Kidney (tissue), 14 donors: Measurements from ENCODE around the gene ADORA2A. TPM values are rescaled to one million over a fixed set of nuclear protein-coding genes. Genes with fewer than 3 reads are reported as not detected.

ENCODE experiments used
- DNase-seq, 5 donors: peaks; one replicate each; pipeline ENCODE4 v3.0.0-alpha.2; 2013 to 2020
- FAIRE-seq: peaks from 2 replicates; lab custom pipeline; 2012; peaks lifted over from hg19 to GRCh38; lab: Jason Lieb, UNC
- H3K27ac ChIP-seq, 2 donors: one replicate each; pipeline ENCODE4 v1.7.0; 2013; ENCODE audit warnings: low read depth in 2 of 2, low read length in 2 of 2, inconsistent platforms in 1 of 2
- H3K27me3 ChIP-seq: one replicate; pipeline ENCODE4 v1.7.1; 2013; ENCODE audit warnings: low read length, inconsistent platforms; ENCODE audit not compliant: control insufficient read depth, insufficient read depth
- H3K36me3 ChIP-seq, 3 donors: one replicate each; pipeline versions ENCODE4 v1.7.0 to v1.7.1; 2013; ENCODE audit warnings: low read length in 3 of 3, control low read depth in 1 of 3, inconsistent platforms in 1 of 3; ENCODE audit not compliant: insufficient read depth in 3 of 3, control insufficient read depth in 2 of 3
- H3K4me1 ChIP-seq, 3 donors: one replicate each; pipeline versions ENCODE4 v1.7.0 to v1.7.1; 2013; ENCODE audit warnings: low read length in 3 of 3, inconsistent platforms in 1 of 3, low read depth in 1 of 3; ENCODE audit not compliant: control insufficient read depth in 2 of 3, insufficient read depth in 2 of 3
- H3K4me3 ChIP-seq, 3 donors: one replicate each; pipeline versions ENCODE4 v1.7.0 to v1.8.1; 2013; ENCODE audit warnings: low read length in 3 of 3, control low read depth in 1 of 3, inconsistent platforms in 1 of 3
- H3K9ac ChIP-seq, 3 donors: one replicate each; pipeline versions ENCODE4 v1.7.0 to v1.7.1; 2013; ENCODE audit warnings: low read length in 3 of 3, control low read depth in 1 of 3, inconsistent platforms in 1 of 3
- H3K9me3 ChIP-seq, 3 donors: one replicate each; pipeline versions ENCODE4 v1.7.0 to v1.7.1; 2013; ENCODE audit warnings: low read length in 3 of 3, control low read depth in 1 of 3, inconsistent platforms in 1 of 3; ENCODE audit not compliant: control insufficient read depth in 2 of 3, insufficient read depth in 1 of 3
- intact Hi-C: fragments of 100-400 bp; cut with DNase I; formaldehyde crosslinking; loops from one replicate; pipeline ENCODE4 v1.11.1; 2022
- polyA plus RNA-seq: library from polyadenylated mRNA; stranded (reverse); fragments of 350-450 nt; fragmentation: Illumina TruSeq; extraction: RNeasy Lipid Tissue Mini Kit (QIAGEN cat#74804); gene quantifications from one replicate; pipeline ENCODE4 v1.2.3, GENCODE V29; 2014; ENCODE audit warnings: low read depth, low replicate concordance; ENCODE audit not compliant: insufficient read depth
- total RNA-seq: library from RNA; stranded (reverse); fragmentation: NEBNext Ultra II Directional; extraction: Animal tissue kit (Norgen Biotek cat#: 25700); gene quantifications from one replicate; pipeline ENCODE4 v1.2.1, GENCODE V29; 2021
- TF ChIP-seq, protein P1 (sequence below): IDR thresholded peaks from 3 replicates; pipeline ENCODE4 v1.5.1; 2012; ENCODE audit warnings: mild to moderate bottlenecking, moderate library complexity, borderline replicate concordance; ENCODE audit not compliant: insufficient read depth; ENCODE audit errors: extremely low read depth
- donor health status: control.
- donor health status: control.
- donor health status: control.
- donor health status: control.
- donor health status: control.
- donor health status: DM: yes; HTN: yes; CAD: no.
- donor health status: Normal renal cell carcinoma (clear cell type).

Gene ADORA2A
- total and polyA plus RNA-seq, 2 donors from 2014 or later, result 6.1 to 6.9 TPM

DNA sequence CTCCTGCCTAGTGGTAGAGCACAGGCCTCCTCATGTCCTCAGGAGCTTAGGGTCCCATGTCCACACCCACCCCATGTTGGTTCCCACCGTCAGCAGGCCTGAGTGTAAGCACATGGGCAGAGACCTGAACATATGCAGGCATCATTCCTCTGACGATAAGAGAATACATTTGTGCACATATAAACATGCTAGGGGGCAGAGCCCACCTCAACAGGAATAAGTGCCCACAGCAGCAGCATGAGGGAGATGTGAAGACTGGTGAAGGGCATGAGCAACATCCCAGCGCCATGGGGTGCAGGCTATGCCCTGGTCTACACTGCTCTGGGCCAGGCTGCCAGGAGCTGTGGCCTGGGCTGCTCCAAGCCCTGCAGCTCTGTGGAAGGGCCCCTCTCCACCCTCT, 16.9 kb downstream of the ADORA2A start:
- FAIRE-seq, result no peak

DNA sequence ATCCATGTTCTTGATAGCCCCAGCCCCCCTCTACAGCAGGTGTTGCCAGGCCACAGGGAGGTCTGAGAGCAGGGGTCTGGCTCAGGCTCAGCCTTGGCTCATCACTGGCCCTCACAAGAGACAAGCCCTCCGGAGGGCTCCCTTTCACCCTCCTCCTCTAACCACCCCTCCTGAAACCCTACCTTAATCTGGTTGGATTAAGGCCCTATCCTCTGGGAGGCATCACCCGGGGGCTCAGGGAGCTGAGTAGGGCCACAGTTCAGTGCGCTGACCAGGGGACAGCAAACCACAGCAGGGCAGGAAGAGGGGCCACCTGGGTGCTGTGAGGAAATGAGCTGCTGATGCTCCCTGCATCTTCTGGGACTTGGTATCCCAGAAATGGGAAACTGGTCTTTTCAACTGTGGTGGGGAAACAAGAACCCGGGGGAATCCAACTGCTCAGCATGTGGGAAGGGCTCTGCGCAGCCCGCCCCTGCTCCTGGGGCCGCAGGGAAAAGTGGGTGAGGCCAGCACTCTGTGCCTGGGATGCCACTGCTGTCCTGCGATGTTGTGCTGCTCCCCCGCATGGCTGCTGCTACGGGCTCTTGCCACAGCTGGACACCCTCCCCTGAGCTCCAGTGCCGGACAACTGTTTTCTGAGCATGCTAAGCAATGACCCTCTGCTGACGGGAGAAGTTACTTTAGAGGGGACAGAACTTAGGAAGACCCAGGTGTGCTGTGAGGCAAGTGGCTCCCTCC, 17.5 kb downstream of the ADORA2A start:
- H3K9ac ChIP-seq, result no peak overlapping the region
- peaks cover 0 to 2% (median 0%) of the 10 kb centered on the region in 3 donors for H3K4me1 ChIP-seq
- intact Hi-C loops, result no loop called here
- no peak overlapping the region for H3K4me3 ChIP-seq
- no peaks in the 10 kb centered on the region for H3K27me3 ChIP-seq
- DNase-seq, result peak; percentile 63 to 91 (median 89)
- no peaks in the 10 kb centered on the region for H3K9me3 ChIP-seq
- FAIRE-seq, result no peak
- TF ChIP-seq, protein P1, sequence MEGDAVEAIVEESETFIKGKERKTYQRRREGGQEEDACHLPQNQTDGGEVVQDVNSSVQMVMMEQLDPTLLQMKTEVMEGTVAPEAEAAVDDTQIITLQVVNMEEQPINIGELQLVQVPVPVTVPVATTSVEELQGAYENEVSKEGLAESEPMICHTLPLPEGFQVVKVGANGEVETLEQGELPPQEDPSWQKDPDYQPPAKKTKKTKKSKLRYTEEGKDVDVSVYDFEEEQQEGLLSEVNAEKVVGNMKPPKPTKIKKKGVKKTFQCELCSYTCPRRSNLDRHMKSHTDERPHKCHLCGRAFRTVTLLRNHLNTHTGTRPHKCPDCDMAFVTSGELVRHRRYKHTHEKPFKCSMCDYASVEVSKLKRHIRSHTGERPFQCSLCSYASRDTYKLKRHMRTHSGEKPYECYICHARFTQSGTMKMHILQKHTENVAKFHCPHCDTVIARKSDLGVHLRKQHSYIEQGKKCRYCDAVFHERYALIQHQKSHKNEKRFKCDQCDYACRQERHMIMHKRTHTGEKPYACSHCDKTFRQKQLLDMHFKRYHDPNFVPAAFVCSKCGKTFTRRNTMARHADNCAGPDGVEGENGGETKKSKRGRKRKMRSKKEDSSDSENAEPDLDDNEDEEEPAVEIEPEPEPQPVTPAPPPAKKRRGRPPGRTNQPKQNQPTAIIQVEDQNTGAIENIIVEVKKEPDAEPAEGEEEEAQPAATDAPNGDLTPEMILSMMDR, result no peak
- no peak overlapping the region for H3K27ac ChIP-seq
- peaks cover 0 to 4% (median 3%) of the 10 kb centered on the region in 3 donors for H3K36me3 ChIP-seq

More for the DNA sequence above, 16.9 kb downstream of the ADORA2A start:
- TF ChIP-seq, protein P1, result no peak
- DNase-seq, result peak in 1 of 5 donors; percentile 26
- H3K36me3 ChIP-seq, result peaks cover 0 to 4% (median 3%) of the 10 kb centered on the region in 3 donors
- H3K4me3 ChIP-seq, result no peak overlapping the region
- no peak overlapping the region for H3K27ac ChIP-seq
- H3K4me1 ChIP-seq, result peaks cover 0 to 2% (median 0%) of the 10 kb centered on the region in 3 donors
- H3K27me3 ChIP-seq, result no peaks in the 10 kb centered on the region
- intact Hi-C loops, result no loop called here
- H3K9me3 ChIP-seq, result no peaks in the 10 kb centered on the region
- no peak overlapping the region for H3K9ac ChIP-seq

DNA sequence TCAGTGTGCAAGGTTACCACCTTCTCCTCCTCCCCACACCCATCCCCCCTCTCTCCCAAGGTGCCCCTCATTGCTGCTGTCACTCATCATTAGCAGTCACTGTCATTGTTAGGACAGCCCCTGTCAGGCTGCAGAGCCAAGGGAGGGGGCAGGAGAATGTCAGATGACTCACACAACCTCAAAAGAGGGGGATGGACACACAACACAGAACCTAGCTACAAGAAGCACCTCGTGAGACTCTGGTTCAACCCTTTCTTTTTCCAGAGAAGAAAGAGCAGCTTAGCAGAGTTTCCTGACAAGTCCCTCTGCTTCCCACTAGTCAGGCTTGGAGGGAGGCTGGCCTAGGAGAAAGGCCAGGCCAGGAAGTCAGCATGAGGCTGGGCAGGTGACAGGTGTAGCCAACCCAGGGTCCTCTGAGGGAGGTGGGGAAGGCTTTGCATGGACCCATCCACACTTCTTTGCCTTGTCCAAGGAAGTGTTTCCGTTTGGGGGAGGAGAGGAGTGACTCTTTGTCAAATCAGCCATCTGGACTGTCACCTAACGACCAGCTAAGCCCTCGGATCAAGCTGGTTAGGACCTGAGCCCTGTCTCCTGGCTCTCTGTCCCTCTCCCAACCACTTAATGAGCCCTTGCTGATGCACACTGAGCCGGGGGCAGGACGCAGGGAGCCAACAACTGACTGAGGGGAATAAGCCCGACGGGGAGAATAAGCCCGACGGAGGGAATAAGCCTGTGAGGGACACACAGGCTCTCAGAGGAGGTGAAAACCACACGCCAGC, 18.3 kb downstream of the ADORA2A start:
- FAIRE-seq, result no peak
- no peak overlapping the region for H3K9ac ChIP-seq

More for the DNA sequence above, 18.3 kb downstream of the ADORA2A start:
- Histone ChIP-seq H3K9me3 (no peaks in the 10 kb centered on the region), H3K36me3 (peaks cover 0 to 4% (median 3%) of the 10 kb centered on the region in 3 donors), H3K27me3 (no peaks in the 10 kb centered on the region), H3K4me1 (peaks cover 0 to 2% (median 0%) of the 10 kb centered on the region in 3 donors), H3K27ac (no peak overlapping the region), H3K4me3 (no peak overlapping the region)
- TF ChIP-seq, protein P1, result no peak
- DNase-seq, result peak in 2 of 5 donors; percentile 46 to 52
- intact Hi-C loops, result no loop called here
